Central memory CD8-positive, alpha-beta T cell (primary cell): ENCODE results near the gene WDR7.
A peak's percentile ranks its signal among the peaks of the same experiment; 100 is the strongest.

Source experiments
- ATAC-seq: fragments of 150-1000 bp; cut with Tn5 transposase; replicated peaks from 2 replicates; pipeline ENCODE4 v1.10.0; 2022; ENCODE audit warnings: mild to moderate bottlenecking, moderate FRiP score, moderate number of reproducible peaks; ENCODE audit not compliant: poor library complexity, severe bottlenecking; ENCODE audit errors: extremely low read depth
- DNase-seq, 2 donors: peaks; one replicate each; pipeline ENCODE4 v3.0.0; 2021; ENCODE audit warnings: low spot score in 2 of 2
- H3K27ac Mint-ChIP-seq: one replicate; pipeline ENCODE4 v1.8.0; 2022; ENCODE audit warnings: low read depth, mild to moderate bottlenecking, moderate library complexity, mixed read lengths
- H3K27me3 Mint-ChIP-seq: one replicate; pipeline ENCODE4 v1.8.0; 2022; ENCODE audit warnings: mixed read lengths
- H3K36me3 Mint-ChIP-seq: one replicate; pipeline ENCODE4 v1.8.0; 2022; ENCODE audit warnings: mild to moderate bottlenecking, moderate library complexity, mixed read lengths; ENCODE audit not compliant: insufficient read depth
- H3K4me1 Mint-ChIP-seq: one replicate; pipeline ENCODE4 v1.8.0; 2022; ENCODE audit warnings: mixed read lengths
- H3K4me3 Mint-ChIP-seq: one replicate; pipeline ENCODE4 v1.8.0; 2022; ENCODE audit warnings: mild to moderate bottlenecking, moderate library complexity, mixed read lengths
- H3K9me3 Mint-ChIP-seq: one replicate; pipeline ENCODE4 v1.8.0; 2022; ENCODE audit warnings: mixed read lengths

WDR7 gene

DNA sequence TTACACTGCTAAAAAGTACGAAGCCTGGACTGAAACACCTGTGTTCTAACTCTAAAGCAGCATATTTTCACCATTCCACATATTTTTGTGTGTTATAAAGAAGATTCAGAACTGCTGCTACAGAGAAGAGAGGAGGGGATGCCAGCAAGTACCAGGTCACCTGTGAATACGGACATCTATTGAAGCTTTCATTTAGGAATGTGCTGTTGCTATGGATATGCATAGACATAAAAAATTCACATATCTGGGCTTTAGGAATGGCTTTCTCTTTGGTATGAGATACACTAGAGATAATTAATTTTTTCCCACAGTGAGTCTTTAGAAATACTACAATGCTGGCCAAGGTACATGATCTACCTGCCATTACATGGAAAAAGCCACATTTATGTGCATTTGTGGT lies 238.5 kb downstream of the WDR7 start:
- Mint-ChIP-seq H3K4me1 (peaks cover 8% of the 10 kb centered on the region), H3K36me3 (peaks cover 2% of the 10 kb centered on the region)
- no peak for DNase-seq

GRCh38 chr18:56890632-56891031 lies 239.5 kb downstream of the WDR7 start:
- no peaks in the 10 kb centered on the region for H3K27me3 Mint-ChIP-seq
- DNase-seq (no peak), ATAC-seq (no peak)

More for the DNA sequence above, 238.5 kb downstream of the WDR7 start:
- no peak for ATAC-seq
- no peak overlapping the region for H3K4me3 Mint-ChIP-seq
- H3K27me3 Mint-ChIP-seq = no peaks in the 10 kb centered on the region
- no peaks in the 10 kb centered on the region for H3K9me3 Mint-ChIP-seq
- H3K27ac Mint-ChIP-seq = no peak overlapping the region

DNA sequence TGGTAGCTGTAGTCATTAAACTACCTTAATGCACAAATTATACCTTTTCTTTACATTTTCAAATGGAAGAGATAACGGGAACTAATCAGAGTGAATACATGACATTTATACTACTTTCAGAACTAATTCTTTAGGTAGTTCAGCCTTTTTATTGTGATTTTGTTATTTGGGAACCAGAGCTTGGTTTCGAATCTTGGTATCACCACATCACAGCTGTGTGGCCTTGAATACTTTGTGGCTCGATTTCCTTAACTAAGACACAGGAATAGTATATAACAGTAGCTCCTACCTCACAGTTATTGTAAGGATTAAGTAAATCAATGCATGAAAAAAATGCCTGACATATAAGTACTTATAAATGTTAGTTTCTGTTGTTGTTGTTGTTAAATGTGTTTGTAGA lies 240.0 kb downstream of the WDR7 start:
- ATAC-seq = no peak
- no peak overlapping the region for H3K4me3 Mint-ChIP-seq
- no peaks in the 10 kb centered on the region for H3K36me3 Mint-ChIP-seq
- no peak for DNase-seq
- no peaks in the 10 kb centered on the region for H3K27me3 Mint-ChIP-seq
- H3K9me3 Mint-ChIP-seq = no peaks in the 10 kb centered on the region
- H3K4me1 Mint-ChIP-seq = peaks cover 8% of the 10 kb centered on the region
- no peak overlapping the region for H3K27ac Mint-ChIP-seq

More at GRCh38 chr18:56890632-56891031, 239.5 kb downstream of the WDR7 start:
- no peak overlapping the region for H3K27ac Mint-ChIP-seq
- H3K4me3 Mint-ChIP-seq = no peak overlapping the region
- no peaks in the 10 kb centered on the region for H3K9me3 Mint-ChIP-seq
- peaks cover 8% of the 10 kb centered on the region for H3K4me1 Mint-ChIP-seq
- no peaks in the 10 kb centered on the region for H3K36me3 Mint-ChIP-seq

- peaks cover 8% of the 10 kb centered on the region for H3K4me1 Mint-ChIP-seq
These were observed 240.7 kb downstream of the WDR7 start for GRCh38 chr18:56891870-56892269.

DNA sequence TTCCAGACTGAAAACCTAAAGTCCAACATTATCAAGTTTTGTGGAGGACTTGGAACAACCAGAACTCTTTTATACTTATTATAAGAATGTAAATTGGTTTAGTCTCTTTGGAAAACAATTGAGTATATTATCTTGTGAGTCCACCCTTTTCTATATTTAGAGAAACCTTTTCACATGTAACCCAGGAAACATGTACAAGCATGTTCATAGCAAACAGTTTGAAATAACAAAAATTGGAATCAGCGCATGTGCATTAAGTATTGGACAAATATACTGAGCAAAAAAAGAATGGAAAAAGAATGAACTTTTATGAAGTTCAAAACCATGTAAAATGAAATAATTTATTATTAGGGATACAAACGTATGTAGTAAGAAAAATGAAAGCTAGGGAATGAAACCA lies 246.0 kb downstream of the WDR7 start:
- Mint-ChIP-seq H3K36me3 (peaks cover 3% of the 10 kb centered on the region), H3K27ac (no peak overlapping the region), H3K9me3 (no peaks in the 10 kb centered on the region), H3K4me3 (no peak overlapping the region), H3K4me1 (peaks cover 21% of the 10 kb centered on the region), H3K27me3 (no peaks in the 10 kb centered on the region)
- ATAC-seq = no peak
- DNase-seq = no peak

More at GRCh38 chr18:56891870-56892269, 240.7 kb downstream of the WDR7 start:
- no peak for DNase-seq
- Mint-ChIP-seq H3K9me3 (no peaks in the 10 kb centered on the region), H3K27ac (no peak overlapping the region), H3K36me3 (no peaks in the 10 kb centered on the region), H3K27me3 (no peaks in the 10 kb centered on the region), H3K4me3 (no peak overlapping the region)
- no peak for ATAC-seq

GRCh38 chr18:56899660-56900059 lies 248.5 kb downstream of the WDR7 start:
- DNase-seq = no peak
- H3K4me3 Mint-ChIP-seq = no peak overlapping the region
- H3K36me3 Mint-ChIP-seq = peaks cover 3% of the 10 kb centered on the region
- H3K27ac Mint-ChIP-seq = no peak overlapping the region
- peaks cover 18% of the 10 kb centered on the region for H3K4me1 Mint-ChIP-seq
- no peaks in the 10 kb centered on the region for H3K27me3 Mint-ChIP-seq
- no peak for ATAC-seq
- no peaks in the 10 kb centered on the region for H3K9me3 Mint-ChIP-seq

GRCh38 chr18:56900195-56901094 lies 249.3 kb downstream of the WDR7 start:
- Mint-ChIP-seq H3K27me3 (no peaks in the 10 kb centered on the region), H3K27ac (no peak overlapping the region), H3K9me3 (no peaks in the 10 kb centered on the region), H3K4me1 (peaks cover 18% of the 10 kb centered on the region), H3K4me3 (no peak overlapping the region), H3K36me3 (peaks cover 3% of the 10 kb centered on the region)
- DNase-seq (no peak), ATAC-seq (no peak)

GRCh38 chr18:56901919-56902318 lies 250.8 kb downstream of the WDR7 start:
- no peaks in the 10 kb centered on the region for H3K9me3 Mint-ChIP-seq
- DNase-seq (no peak), ATAC-seq (no peak)
- peaks cover 3% of the 10 kb centered on the region for H3K36me3 Mint-ChIP-seq
- no peaks in the 10 kb centered on the region for H3K27me3 Mint-ChIP-seq
- no peak overlapping the region for H3K27ac Mint-ChIP-seq
- peaks cover 18% of the 10 kb centered on the region for H3K4me1 Mint-ChIP-seq
- H3K4me3 Mint-ChIP-seq = no peak overlapping the region

DNA sequence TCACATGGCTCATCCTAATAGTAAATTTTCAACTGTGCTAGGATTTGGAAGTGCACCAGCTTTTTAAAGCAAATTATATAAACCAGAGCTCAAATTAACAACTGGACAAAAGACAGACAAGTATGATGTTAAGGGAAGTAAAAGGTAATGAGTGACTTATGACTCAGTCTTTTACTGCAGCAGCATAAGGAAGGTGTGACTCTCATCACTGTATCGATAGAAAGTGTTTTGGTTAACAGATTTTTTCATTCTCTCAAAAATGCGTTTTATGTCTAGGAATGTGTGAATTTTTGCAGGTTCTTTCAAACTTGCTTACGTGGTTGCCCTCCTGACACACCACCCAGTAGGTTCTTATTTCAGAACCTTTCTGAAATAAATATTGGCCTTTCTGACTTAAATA lies 251.5 kb downstream of the WDR7 start:
- Mint-ChIP-seq H3K4me3 (no peak overlapping the region), H3K4me1 (peaks cover 18% of the 10 kb centered on the region), H3K27me3 (no peaks in the 10 kb centered on the region), H3K9me3 (no peaks in the 10 kb centered on the region), H3K36me3 (peaks cover 3% of the 10 kb centered on the region), H3K27ac (no peak overlapping the region)
- no peak for DNase-seq
- peak; percentile 77 for ATAC-seq

DNA sequence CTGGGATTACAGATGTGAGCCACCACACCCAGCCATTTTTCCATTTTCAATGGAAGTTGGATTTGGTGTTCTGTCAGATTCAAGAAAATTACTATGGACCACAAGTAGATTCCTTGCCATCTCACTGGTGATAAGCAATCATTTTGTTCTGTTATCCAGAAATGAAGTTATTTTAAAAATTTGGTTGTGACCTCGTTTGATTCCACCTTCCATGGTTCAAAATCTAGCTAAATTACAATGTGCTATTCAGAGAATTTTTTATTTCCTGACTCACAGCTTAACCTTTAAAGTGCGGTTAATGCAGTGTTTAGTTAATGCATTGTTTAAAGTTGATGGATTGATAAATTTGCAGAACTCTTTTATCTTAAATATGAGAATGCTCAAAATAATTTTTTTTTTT lies 252.5 kb downstream of the WDR7 start:
- H3K27me3 Mint-ChIP-seq = no peaks in the 10 kb centered on the region
- ATAC-seq (no peak), DNase-seq (no peak)
- H3K4me3 Mint-ChIP-seq = no peak overlapping the region
- H3K36me3 Mint-ChIP-seq = peaks cover 3% of the 10 kb centered on the region
- H3K9me3 Mint-ChIP-seq = no peaks in the 10 kb centered on the region
- H3K27ac Mint-ChIP-seq = no peak overlapping the region
- peaks cover 18% of the 10 kb centered on the region for H3K4me1 Mint-ChIP-seq

GRCh38 chr18:56907771-56908170 lies 256.6 kb downstream of the WDR7 start:
- Mint-ChIP-seq H3K27ac (no peak overlapping the region), H3K27me3 (no peaks in the 10 kb centered on the region), H3K4me1 (peaks cover 1% of the 10 kb centered on the region), H3K36me3 (no peaks in the 10 kb centered on the region), H3K9me3 (no peaks in the 10 kb centered on the region), H3K4me3 (no peak overlapping the region)
- ATAC-seq (no peak), DNase-seq (no peak)

- Mint-ChIP-seq H3K27ac (no peak overlapping the region), H3K9me3 (no peaks in the 10 kb centered on the region), H3K4me1 (no peaks in the 10 kb centered on the region), H3K27me3 (no peaks in the 10 kb centered on the region), H3K4me3 (no peak overlapping the region), H3K36me3 (peaks cover 3% of the 10 kb centered on the region)
- ATAC-seq = no peak
- no peak for DNase-seq
These were observed 259.1 kb downstream of the WDR7 start for GRCh38 chr18:56910237-56910636.

- ATAC-seq (no peak), DNase-seq (no peak)
- H3K4me1 Mint-ChIP-seq = no peaks in the 10 kb centered on the region
- no peak overlapping the region for H3K27ac Mint-ChIP-seq
- no peak overlapping the region for H3K4me3 Mint-ChIP-seq
- H3K9me3 Mint-ChIP-seq = no peaks in the 10 kb centered on the region
- peaks cover 3% of the 10 kb centered on the region for H3K36me3 Mint-ChIP-seq
- no peaks in the 10 kb centered on the region for H3K27me3 Mint-ChIP-seq
These were observed 259.8 kb downstream of the WDR7 start for GRCh38 chr18:56910967-56911366.
